Liver (tissue), 9 donors: ENCODE measurements around the gene ADH7. TPM values are rescaled to one million over a fixed set of nuclear protein-coding genes. Genes with fewer than 3 reads are reported as not detected.

ENCODE experiments used
- DNase-seq: peaks from one replicate; pipeline ENCODE4 v3.0.0-alpha.2; 2017; ENCODE audit warnings: low spot score
- H3K27ac ChIP-seq, 2 donors: one replicate each; pipeline ENCODE4 v1.7.0; 2013; ENCODE audit warnings: inconsistent platforms in 2 of 2, low read length in 2 of 2, control low read depth in 1 of 2, low read depth in 1 of 2, mild to moderate bottlenecking in 1 of 2
- H3K27me3 ChIP-seq, 4 donors: one replicate each; pipeline versions ENCODE4 v1.6.1 to v1.7.0; 2013; ENCODE audit warnings: low read length in 3 of 4, inconsistent platforms in 1 of 4, mild to moderate bottlenecking in 1 of 4, moderate library complexity in 1 of 4; ENCODE audit not compliant: control insufficient read depth in 4 of 4, insufficient read depth in 4 of 4
- H3K36me3 ChIP-seq, 4 donors: one replicate each; pipeline versions ENCODE4 v1.6.1 to v1.7.0; 2013; ENCODE audit warnings: low read length in 3 of 4, mild to moderate bottlenecking in 3 of 4, low read depth in 1 of 4, moderate library complexity in 1 of 4; ENCODE audit not compliant: control insufficient read depth in 4 of 4, insufficient read depth in 3 of 4
- H3K4me1 ChIP-seq, 4 donors: one replicate each; pipeline versions ENCODE4 v1.6.1 to v1.7.0; 2013; ENCODE audit warnings: low read length in 3 of 4, mild to moderate bottlenecking in 3 of 4, moderate library complexity in 1 of 4; ENCODE audit not compliant: control insufficient read depth in 4 of 4, insufficient read depth in 4 of 4
- H3K4me3 ChIP-seq, 3 donors: one replicate each; pipeline versions ENCODE4 v1.6.1 to v1.7.0; 2013; ENCODE audit warnings: low read length in 3 of 3, control low read depth in 1 of 3, low read depth in 1 of 3, mild to moderate bottlenecking in 1 of 3
- H3K9ac ChIP-seq, 2 donors: one replicate each; pipeline ENCODE4 v1.7.0; 2013; ENCODE audit warnings: low read length in 2 of 2, mild to moderate bottlenecking in 2 of 2, moderate library complexity in 2 of 2, control low read depth in 1 of 2, low read depth in 1 of 2
- H3K9me3 ChIP-seq, 4 donors: one replicate each; pipeline versions ENCODE4 v1.6.1 to v1.7.0; 2013; ENCODE audit warnings: low read length in 3 of 4; ENCODE audit not compliant: control insufficient read depth in 4 of 4
- ATF3 ChIP-seq: IDR thresholded peaks from 2 replicates; pipeline ENCODE4 v1.6.1; 2016; ENCODE audit warnings: antibody characterized with exemption
- EGR1 ChIP-seq, 2 donors: IDR thresholded peaks; 2 replicates each; pipeline ENCODE4 v1.6.1; 2016 to 2018; ENCODE audit warnings: antibody characterized with exemption in 2 of 2, low read depth in 2 of 2
- FOXA2 ChIP-seq: IDR thresholded peaks from 2 replicates; pipeline ENCODE4 v1.6.1; 2016; ENCODE audit warnings: antibody characterized with exemption
- GABPA ChIP-seq, 2 donors: IDR thresholded peaks in 1 of 2; conservative IDR thresholded peaks in 1 of 2; 2 replicates each; pipeline ENCODE4 v1.6.1; 2016; ENCODE audit warnings: antibody characterized with exemption in 2 of 2, mild to moderate bottlenecking in 1 of 2, moderate library complexity in 1 of 2
- HNF4A ChIP-seq, 2 donors: conservative IDR thresholded peaks; 2 replicates each; pipeline ENCODE4 v1.6.1; 2016; ENCODE audit warnings: antibody characterized with exemption in 2 of 2, mild to moderate bottlenecking in 2 of 2
- HNF4G ChIP-seq: IDR thresholded peaks from 2 replicates; pipeline ENCODE4 v1.6.1; 2016; ENCODE audit warnings: antibody characterized with exemption
- JUND ChIP-seq, 2 donors: IDR thresholded peaks; 2 replicates each; pipeline ENCODE4 v1.6.1; 2016; ENCODE audit warnings: antibody characterized with exemption in 2 of 2
- MAX ChIP-seq: IDR thresholded peaks from 2 replicates; pipeline ENCODE4 v1.6.1; 2016; ENCODE audit warnings: antibody characterized with exemption
- NR2F2 ChIP-seq: IDR thresholded peaks from 2 replicates; pipeline ENCODE4 v1.6.1; 2016; ENCODE audit warnings: antibody characterized with exemption
- RAD21 ChIP-seq, 2 donors: IDR thresholded peaks; 2 replicates each; pipeline ENCODE4 v1.6.1; 2016; ENCODE audit warnings: antibody characterized with exemption in 2 of 2, mild to moderate bottlenecking in 2 of 2
- RXRA ChIP-seq, 2 donors: IDR thresholded peaks; 2 replicates each; pipeline ENCODE4 v1.6.1; 2017 to 2018; ENCODE audit warnings: antibody characterized with exemption in 2 of 2, mild to moderate bottlenecking in 1 of 2
- SP1 ChIP-seq: IDR thresholded peaks from 2 replicates; pipeline ENCODE4 v1.6.1; 2018; ENCODE audit warnings: antibody characterized with exemption, mild to moderate bottlenecking
- TAF1 ChIP-seq: conservative IDR thresholded peaks from 2 replicates; pipeline ENCODE4 v1.6.1; 2016; ENCODE audit warnings: antibody characterized with exemption, mild to moderate bottlenecking
- ZBTB33 ChIP-seq: IDR thresholded peaks from 2 replicates; pipeline ENCODE4 v1.6.1; 2016; ENCODE audit warnings: antibody characterized with exemption
- WGBS: extraction: QIAGEN DNeasy Blood & Tissue Kit; methylation state at CpG from one replicate; pipeline ENCODE4 v1.1.7; 2013; 5-methylcytosine and 5-hydroxymethylcytosine counted together
- polyA plus RNA-seq, 2 donors: library from polyadenylated mRNA; stranded (reverse) in 1 of 2; unstranded in 1 of 2; fragments of 200-250 nt in 1 of 2; fragments of >200 nt in 1 of 2; fragmentation: Nextera tagmentation in 1 of 2; extraction: Ambion mirVana in 1 of 2; gene quantifications; one replicate each; pipeline versions ENCODE4 v1.2.1 to v1.2.3, GENCODE V29; 2013 to 2015
- total RNA-seq, 2 donors: library from RNA; depleted of rRNA; stranded (reverse); fragments of >200 nt; gene quantifications; one replicate each; pipeline ENCODE4 v1.2.3, GENCODE V29; 2014
- donor health status: healthy.
- donor health status: healthy.
- donor health status: healthy.
- donor health status: healthy.
- donor health status: healthy.

Gene ADH7
- total and polyA plus RNA-seq, 4 donors = under 0.01 TPM; not detected in 3

GRCh38 chr4:99382745-99383360, 52.3 kb downstream of the ADH7 start:
- H3K9me3 ChIP-seq = no peaks in the 10 kb centered on the region
- peaks cover 0 to 35% (median 6%) of the 10 kb centered on the region in 4 donors for H3K4me1 ChIP-seq
- WGBS = 35% methylated on average over 1 of the region's 1 CpG
- H3K27me3 ChIP-seq = no peaks in the 10 kb centered on the region
- peak overlapping the region; percentile 19 to 78 for H3K9ac ChIP-seq
- H3K36me3 ChIP-seq = no peaks in the 10 kb centered on the region
- DNase-seq = no peak
- TF ChIP-seq RXRA (IDR thresholded peaks at IDR 0.05) = peak in 1 of 2 donors; percentile 33
- TF ChIP-seq EGR1 (IDR thresholded peaks at IDR 0.05; ENCODE audit: low read depth in 2 of 2) = no peak
- peak in 1 of 2 donors; percentile 15 for TF ChIP-seq RAD21 (IDR thresholded peaks at IDR 0.05)
- no peak for TF ChIP-seq HNF4A (conservative IDR thresholded peaks at IDR 0.05)
- TF ChIP-seq ATF3 = no peak
- no peak for TF ChIP-seq HNF4G
- TF ChIP-seq NR2F2 = no peak
- H3K27ac ChIP-seq = peak overlapping the region; percentile 96
- H3K4me3 ChIP-seq = no peak overlapping the region

DNA sequence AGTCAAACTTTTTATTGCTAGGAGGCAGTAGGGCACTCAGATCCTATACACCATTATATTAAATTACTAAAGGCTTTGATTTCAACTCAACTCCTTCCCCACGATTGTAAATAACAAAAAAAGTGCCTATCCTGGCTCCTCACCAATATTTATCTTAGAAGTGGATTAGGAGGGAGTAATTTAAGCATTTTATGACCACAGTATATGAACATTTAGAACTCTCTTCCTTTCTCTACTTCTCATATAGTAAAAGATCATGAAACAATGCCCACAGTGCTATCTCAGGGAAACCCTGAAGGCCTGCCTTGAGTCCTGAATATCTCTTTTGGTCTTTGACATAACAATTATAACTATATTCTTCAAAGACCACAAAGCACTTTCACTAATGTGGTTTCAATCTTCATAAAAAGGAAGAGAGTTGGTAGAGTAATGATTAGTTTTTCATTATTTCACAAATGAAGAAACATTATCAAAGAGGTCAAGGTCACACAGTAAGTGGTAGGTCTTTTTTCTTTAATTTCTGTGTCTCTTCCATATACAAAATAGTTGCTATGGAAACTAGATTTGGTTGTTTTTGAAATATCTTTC, 53.5 kb downstream of the ADH7 start:
- Histone ChIP-seq H3K27me3 (no peaks in the 10 kb centered on the region), H3K9ac (peak overlapping the region; percentile 66 to 90), H3K4me3 (peak overlapping the region in 1 of 3 donors; percentile 29), H3K36me3 (no peaks in the 10 kb centered on the region), H3K9me3 (no peaks in the 10 kb centered on the region), H3K27ac (peak overlapping the region; percentile 96), H3K4me1 (peaks cover 0 to 35% (median 6%) of the 10 kb centered on the region in 4 donors)
- 9% methylated on average over 1 of the region's 1 CpG for WGBS
- TF ChIP-seq FOXA2 = peak; percentile 26
- TF ChIP-seq RAD21 (IDR thresholded peaks at IDR 0.05) = no peak
- DNase-seq = no peak

DNA sequence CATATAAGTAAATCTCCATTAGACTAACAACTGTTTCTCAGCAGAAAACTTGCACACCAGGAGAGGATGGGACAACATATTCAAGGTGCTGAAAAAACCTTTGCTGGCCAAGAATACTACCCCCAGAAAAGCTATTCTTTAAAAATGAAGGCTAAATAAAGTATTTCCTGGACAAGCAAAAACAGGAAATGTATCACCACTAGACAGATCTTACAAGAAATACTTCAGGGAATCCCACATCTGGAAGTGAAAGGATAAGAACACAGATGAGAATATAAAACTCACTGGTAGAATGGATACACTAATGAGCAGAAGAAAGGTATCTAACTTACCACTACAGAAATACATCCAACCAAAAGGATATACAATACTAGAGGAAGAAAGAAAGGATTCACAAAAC, 55.6 kb downstream of the ADH7 start:
- TF ChIP-seq RXRA (IDR thresholded peaks at IDR 0.05) (no peak), FOXA2 (no peak), SP1 (no peak), HNF4A (conservative IDR thresholded peaks at IDR 0.05) (no peak), GABPA (IDR thresholded peaks at IDR 0.05 in 1 of 2, conservative IDR thresholded peaks at IDR 0.05 in 1 of 2) (no peak), JUND (IDR thresholded peaks at IDR 0.05) (no peak), EGR1 (IDR thresholded peaks at IDR 0.05; ENCODE audit: low read depth in 2 of 2) (no peak), TAF1 (no peak), ATF3 (no peak), RAD21 (IDR thresholded peaks at IDR 0.05) (no peak), ZBTB33 (no peak), MAX (no peak), NR2F2 (no peak)
- no peak overlapping the region for H3K9ac ChIP-seq
- peak overlapping the region; percentile 15 to 96 for H3K27ac ChIP-seq
- H3K27me3 ChIP-seq = no peaks in the 10 kb centered on the region
- no peaks in the 10 kb centered on the region for H3K36me3 ChIP-seq
- no peaks in the 10 kb centered on the region for H3K9me3 ChIP-seq
- peaks cover 0 to 27% (median 6%) of the 10 kb centered on the region in 4 donors for H3K4me1 ChIP-seq
- H3K4me3 ChIP-seq = no peak overlapping the region
- no peak for DNase-seq
